Spleen (tissue), 11 donors: Measurements from ENCODE around the gene TGFBR3L. TPM values are rescaled to one million over a fixed set of nuclear protein-coding genes. Genes with fewer than 3 reads are reported as not detected.
A peak's percentile ranks its signal among the peaks of the same experiment; 100 is the strongest.

Source experiments
- DNase-seq: peaks from one replicate; pipeline ENCODE4 v3.0.0-alpha.2; 2020
- H3K27ac ChIP-seq, 8 donors: fragments of 200-600 bp; sonication (generic) in 7 of 8; 1 replicate in 4 of 8; 2 replicates in 4 of 8; pipeline versions ENCODE4 v1.5.0 to v1.8.0; 2016 to 2021; ENCODE audit warnings: inconsistent platforms in 4 of 8, mild to moderate bottlenecking in 4 of 8, moderate library complexity in 1 of 8
- H3K27me3 ChIP-seq, 7 donors: fragments of 200-600 bp; sonication (generic) in 6 of 7; replicated peaks in 1 of 7; 1 replicate in 4 of 7; 2 replicates in 3 of 7; pipeline versions ENCODE4 v1.5.0 to v1.8.0; 2016 to 2021; ENCODE audit warnings: inconsistent platforms in 3 of 7, mild to moderate bottlenecking in 1 of 7
- H3K36me3 ChIP-seq, 6 donors: fragments of 200-600 bp; sonication (generic) in 5 of 6; 1 replicate in 4 of 6; 2 replicates in 2 of 6; pipeline versions ENCODE4 v1.5.0 to v1.8.0; 2016 to 2021; ENCODE audit warnings: inconsistent platforms in 2 of 6
- H3K4me1 ChIP-seq, 6 donors: fragments of 200-600 bp; sonication (generic) in 5 of 6; 1 replicate in 3 of 6; 2 replicates in 3 of 6; pipeline versions ENCODE4 v1.5.0 to v1.8.0; 2016 to 2021; ENCODE audit warnings: inconsistent platforms in 3 of 6
- H3K4me3 ChIP-seq, 8 donors: fragments of 200-600 bp; sonication (generic) in 7 of 8; 1 replicate in 4 of 8; 2 replicates in 4 of 8; pipeline versions ENCODE4 v1.5.0 to v1.8.0; 2016 to 2021; ENCODE audit warnings: inconsistent platforms in 4 of 8, mild to moderate bottlenecking in 4 of 8, moderate library complexity in 2 of 8
- H3K9me3 ChIP-seq, 8 donors: fragments of 200-600 bp; sonication (generic) in 7 of 8; 1 replicate in 4 of 8; 2 replicates in 4 of 8; pipeline versions ENCODE4 v1.5.0 to v1.8.0; 2016 to 2021; ENCODE audit warnings: inconsistent platforms in 4 of 8
- POLR2A ChIP-seq, 3 donors: fragments of 450-650 bp; IDR thresholded peaks; one replicate each; pipeline ENCODE4 v1.5.1; 2017; ENCODE audit warnings: antibody characterized with exemption in 3 of 3, mild to moderate bottlenecking in 1 of 3
- POLR2AphosphoS5 ChIP-seq, 3 donors: sonication (generic); formaldehyde crosslinking; IDR thresholded peaks; one replicate each; pipeline ENCODE4 v1.5.1; 2017; ENCODE audit warnings: antibody characterized with exemption in 3 of 3
- WGBS, 5 donors: extraction: QIAGEN DNeasy Blood & Tissue Kit in 3 of 5; methylation state at CpG; one replicate each; pipeline versions ENCODE4 v1.1.5 to v1.1.7; 2013 to 2018; 5-methylcytosine and 5-hydroxymethylcytosine counted together
- intact Hi-C: fragments of 100-400 bp; cut with DNase I; formaldehyde crosslinking; loops from one replicate; pipeline ENCODE4 v1.15.0; 2023; ENCODE audit warnings: low total_unique reads
- polyA plus RNA-seq, 3 donors: library from polyadenylated mRNA; stranded (reverse); fragments of 200-250 nt; gene quantifications; one replicate each; pipeline ENCODE4 v1.2.1, GENCODE V29; 2013
- total RNA-seq, 7 donors: library from RNA; depleted of rRNA in 3 of 7; stranded (reverse); fragments of >200 nt in 3 of 7; fragmentation: NEBNext Ultra II Directional in 4 of 7; extraction: Animal tissue kit (Norgen Biotek cat#: 25700) in 4 of 7; gene quantifications; one replicate each; pipeline versions ENCODE4 v1.1.0 to v1.2.1, GENCODE V29; 2016 to 2021
- TF ChIP-seq, protein P1 (sequence below), 11 experiments: fragments of 200-600 bp in 7 of 11; fragments of 450-650 bp in 4 of 11; sonication (generic) in 4 of 11; IDR thresholded peaks in 8 of 11; conservative IDR thresholded peaks in 3 of 11; 1 replicate in 7 of 11; 2 replicates in 4 of 11; pipeline versions ENCODE4 v1.4.0 to v1.8.0; 2016 to 2021; ENCODE audit warnings: antibody characterized with exemption in 11 of 11, inconsistent platforms in 4 of 11, mild to moderate bottlenecking in 1 of 11
- donor health status: healthy with polysubstance abuse.
- donor health status: DM: no; HTN: no; CAD: no; lungs with moderate emphysema.
- donor health status: DM: no; HTN: no; CAD: no.
- donor health status: Bipolar disorder and iron deficiency.
- donor health status: healthy.
- donor health status: DM: no; HTN: no; CAD: no.
- donor health status: DM: yes; HTN: yes; CAD: no.

The TGFBR3L gene
- total and polyA plus RNA-seq, 10 donors = 0.11 TPM; not detected in 9

DNA sequence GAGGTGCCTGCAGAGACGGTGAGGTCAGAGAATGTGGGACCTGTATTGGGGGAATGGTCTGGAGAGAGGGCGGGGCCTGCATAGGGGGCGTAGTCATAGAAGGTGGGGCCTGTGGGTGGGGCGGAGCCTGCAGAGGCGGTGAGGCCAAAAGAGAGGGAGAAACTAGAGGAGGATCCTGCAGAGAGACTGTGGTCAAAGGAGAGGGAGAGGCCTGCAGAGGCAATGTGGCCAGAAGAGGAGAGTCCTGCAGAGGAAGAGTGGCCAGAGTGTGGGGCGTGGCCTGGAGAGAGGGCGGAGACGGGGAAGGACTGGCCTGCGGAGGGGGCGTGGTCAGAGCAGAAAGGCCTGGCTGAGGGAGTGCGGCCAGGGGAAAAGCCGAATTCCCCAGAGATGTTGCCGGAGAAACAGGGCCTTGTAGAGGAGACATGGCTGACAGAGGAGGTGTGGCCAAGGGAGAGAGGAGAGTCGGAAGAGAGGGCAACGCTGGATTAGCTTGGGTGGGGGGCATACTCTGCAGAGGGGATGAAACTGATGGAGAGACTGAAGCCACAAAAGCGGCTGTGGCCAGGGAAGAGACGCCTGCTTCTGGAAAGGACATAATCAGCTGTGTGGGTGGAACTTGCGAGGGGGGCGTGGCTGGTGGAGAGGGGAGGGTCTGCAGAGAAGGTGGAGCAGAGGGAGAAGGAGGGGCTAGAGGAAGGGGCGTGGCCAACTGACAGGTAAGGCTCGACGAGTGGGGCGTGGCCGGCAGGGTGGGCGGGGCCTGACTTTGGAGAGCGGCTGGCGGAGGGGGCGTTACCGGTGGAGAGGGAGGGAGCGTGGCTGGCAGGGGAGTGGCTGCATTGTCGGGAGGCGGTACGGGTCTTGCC lies 43.0 kb upstream of the TGFBR3L start:
- H3K4me3 ChIP-seq = peak overlapping the region in 4 of 8 donors; percentile 1 to 46 (median 8)
- peaks cover 2 to 88% (median 38%) of the 10 kb centered on the region in 7 donors for H3K27me3 ChIP-seq

DNA sequence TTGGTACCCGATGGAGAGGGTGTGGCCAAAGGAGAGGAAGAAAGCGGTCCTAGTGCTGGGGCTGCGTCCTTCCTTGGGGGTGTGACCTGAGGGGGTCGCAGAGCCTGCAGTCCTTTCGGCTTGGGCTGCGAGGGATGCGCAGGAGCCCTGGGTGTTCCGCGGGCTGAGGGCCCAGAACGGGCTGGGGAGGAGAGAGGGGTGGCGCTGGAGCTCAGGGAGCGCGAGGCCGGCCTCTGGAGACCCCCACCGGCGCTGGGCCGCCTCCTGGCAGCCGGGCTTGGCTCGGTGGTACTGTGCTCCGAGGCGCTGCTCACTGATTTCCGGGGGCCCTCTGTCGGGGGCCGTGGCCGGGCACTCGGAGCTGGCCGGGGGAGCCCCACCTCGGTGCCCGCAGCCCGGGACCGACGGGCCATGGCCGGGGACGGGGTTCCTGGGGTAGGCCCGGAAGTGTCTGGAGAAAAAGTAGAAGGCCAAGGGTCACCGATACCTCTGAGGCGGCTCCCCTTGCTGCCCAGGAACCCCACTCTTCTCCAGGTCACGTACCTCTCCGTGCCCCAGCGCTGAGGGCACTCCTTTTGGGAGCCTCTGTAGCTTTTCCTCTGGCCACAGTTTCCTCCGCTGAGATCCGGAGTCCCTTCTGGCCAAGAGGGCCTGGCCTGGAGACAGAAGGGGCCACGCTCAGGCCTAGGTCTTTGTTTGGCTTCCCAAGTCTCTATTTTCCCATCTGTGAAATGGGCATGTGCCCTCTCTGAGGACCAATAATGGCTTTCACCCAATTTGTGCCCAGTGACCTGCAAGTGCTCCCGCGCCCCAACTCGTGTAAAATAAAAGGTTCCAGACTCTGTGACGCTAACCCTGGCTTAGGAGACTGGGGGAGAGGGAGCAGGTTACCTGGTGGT lies 42.1 kb upstream of the TGFBR3L start:
- intact Hi-C loops = no loop called here
- Histone ChIP-seq H3K27ac (no peak overlapping the region), H3K36me3 (no peaks in the 10 kb centered on the region), H3K9me3 (peaks cover 0 to 3% (median 0%) of the 10 kb centered on the region in 8 donors), H3K4me3 (peak overlapping the region in 2 of 8 donors; percentile 13 to 46), H3K27me3 (peaks cover 2 to 84% (median 38%) of the 10 kb centered on the region in 7 donors), H3K4me1 (peaks cover 10 to 67% (median 59%) of the 10 kb centered on the region in 6 donors)
- 50 to 62% (median 54%) methylated on average over 22 to 47 of the region's 47 CpGs for WGBS, 5 donors
- no peak for TF ChIP-seq POLR2A (IDR thresholded peaks at IDR 0.05)
- TF ChIP-seq, protein P1, sequence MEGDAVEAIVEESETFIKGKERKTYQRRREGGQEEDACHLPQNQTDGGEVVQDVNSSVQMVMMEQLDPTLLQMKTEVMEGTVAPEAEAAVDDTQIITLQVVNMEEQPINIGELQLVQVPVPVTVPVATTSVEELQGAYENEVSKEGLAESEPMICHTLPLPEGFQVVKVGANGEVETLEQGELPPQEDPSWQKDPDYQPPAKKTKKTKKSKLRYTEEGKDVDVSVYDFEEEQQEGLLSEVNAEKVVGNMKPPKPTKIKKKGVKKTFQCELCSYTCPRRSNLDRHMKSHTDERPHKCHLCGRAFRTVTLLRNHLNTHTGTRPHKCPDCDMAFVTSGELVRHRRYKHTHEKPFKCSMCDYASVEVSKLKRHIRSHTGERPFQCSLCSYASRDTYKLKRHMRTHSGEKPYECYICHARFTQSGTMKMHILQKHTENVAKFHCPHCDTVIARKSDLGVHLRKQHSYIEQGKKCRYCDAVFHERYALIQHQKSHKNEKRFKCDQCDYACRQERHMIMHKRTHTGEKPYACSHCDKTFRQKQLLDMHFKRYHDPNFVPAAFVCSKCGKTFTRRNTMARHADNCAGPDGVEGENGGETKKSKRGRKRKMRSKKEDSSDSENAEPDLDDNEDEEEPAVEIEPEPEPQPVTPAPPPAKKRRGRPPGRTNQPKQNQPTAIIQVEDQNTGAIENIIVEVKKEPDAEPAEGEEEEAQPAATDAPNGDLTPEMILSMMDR (IDR thresholded peaks at IDR 0.05 in 8 of 11, conservative IDR thresholded peaks at IDR 0.05 in 3 of 11) = no peak
- DNase-seq = no peak

More for the DNA sequence above, 43.0 kb upstream of the TGFBR3L start:
- no peak for TF ChIP-seq POLR2AphosphoS5 (IDR thresholded peaks at IDR 0.05)
- TF ChIP-seq, protein P1 (IDR thresholded peaks at IDR 0.05 in 8 of 11, conservative IDR thresholded peaks at IDR 0.05 in 3 of 11) = no peak
- no peak for TF ChIP-seq POLR2A (IDR thresholded peaks at IDR 0.05)
- Histone ChIP-seq H3K36me3 (no peaks in the 10 kb centered on the region), H3K4me1 (peaks cover 10 to 67% (median 59%) of the 10 kb centered on the region in 6 donors), H3K27ac (no peak overlapping the region), H3K9me3 (peaks cover 0 to 3% (median 0%) of the 10 kb centered on the region in 8 donors)
- WGBS, 5 donors = 5 to 8% (median 7%) methylated on average over 33 of the region's 33 CpGs
- DNase-seq = peak; percentile 87
- intact Hi-C loops = no loop called here

DNA sequence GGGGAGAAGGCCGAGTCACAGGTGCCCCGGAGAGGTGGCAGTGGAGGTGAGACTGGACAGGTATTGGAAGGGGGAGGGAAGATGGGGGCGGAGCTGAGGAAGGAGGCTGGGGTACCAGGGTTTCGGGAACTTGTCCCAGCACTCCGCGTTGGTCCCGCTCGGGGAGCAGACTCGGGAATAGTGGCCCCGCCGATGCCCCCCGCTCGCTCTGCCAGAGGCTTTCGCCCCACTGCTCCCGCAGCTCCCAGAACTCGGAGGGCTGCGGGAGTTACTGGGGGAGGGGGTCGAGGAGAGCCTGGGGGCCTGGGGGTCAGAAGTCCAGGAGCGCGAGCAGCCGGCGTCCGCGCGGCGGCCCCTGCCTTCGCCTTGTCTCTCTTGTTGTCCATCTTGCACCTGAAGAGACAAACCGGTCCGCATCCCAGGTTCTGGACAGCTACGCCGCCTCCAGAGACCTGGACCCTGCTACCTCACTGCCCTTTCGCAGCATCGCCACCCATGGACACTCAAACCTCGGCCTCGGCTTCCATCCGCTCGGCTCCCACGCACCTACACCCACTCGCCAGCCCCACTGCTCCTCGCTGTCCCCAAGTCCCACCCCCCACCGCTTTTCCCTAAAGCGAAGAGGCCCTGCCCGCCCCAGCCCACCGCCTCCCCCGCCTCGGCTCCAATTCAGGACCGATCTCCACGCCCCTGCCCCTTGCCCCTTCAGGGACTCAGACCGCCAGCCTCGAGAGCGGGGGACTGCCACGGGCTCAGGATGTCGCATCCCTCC lies 41.1 kb upstream of the TGFBR3L start:
- TF ChIP-seq, protein P1 (IDR thresholded peaks at IDR 0.05 in 8 of 11, conservative IDR thresholded peaks at IDR 0.05 in 3 of 11) = no peak
- no peak for TF ChIP-seq POLR2A (IDR thresholded peaks at IDR 0.05)
- no peak for TF ChIP-seq POLR2AphosphoS5 (IDR thresholded peaks at IDR 0.05)
- 17 to 26% (median 18%) methylated on average over 31 to 53 of the region's 53 CpGs for WGBS, 5 donors
- DNase-seq = no peak
- Histone ChIP-seq H3K36me3 (no peaks in the 10 kb centered on the region), H3K4me3 (peak overlapping the region in 4 of 8 donors; percentile 22 to 66 (median 31)), H3K27ac (no peak overlapping the region), H3K4me1 (peaks cover 8 to 61% (median 53%) of the 10 kb centered on the region in 6 donors), H3K9me3 (peaks cover 0 to 3% (median 0%) of the 10 kb centered on the region in 8 donors), H3K27me3 (peaks cover 2 to 75% (median 38%) of the 10 kb centered on the region in 7 donors)
- intact Hi-C loops = no loop called here
